ENCODE results near the gene USH1C.

USH1C gene

GRCh38 chr11:17535488-17535887, 8.7 kb downstream of the USH1C start:
- H3K4me3 ChIP-seq: no peak overlapping the region
- TF ChIP-seq FOXP2 (optimal IDR thresholded peaks at IDR 0.05; ENCODE audit: control extremely low read depth, extremely low read length, insufficient read depth) (no peak), POLR2AphosphoS5 (IDR thresholded peaks at IDR 0.05; ENCODE audit: borderline replicate concordance, low read depth, low read length) (no peak), EZH2 (IDR thresholded peaks at IDR 0.05) (no peak)
- no peak for DNase-seq (ENCODE audit: low read depth, low spot score)
- H3K9ac ChIP-seq (ENCODE audit: insufficient read length): no peak overlapping the region
- no peaks in the 10 kb centered on the region for H3K9me3 ChIP-seq (ENCODE audit: low read depth, low read length)
- H3K36me3 ChIP-seq (ENCODE audit: insufficient read depth, low read length): no peaks in the 10 kb centered on the region
- no peak overlapping the region for H3K27ac ChIP-seq

GRCh38 chr11:17533778-17534415, 10.3 kb downstream of the USH1C start:
- H3K36me3 ChIP-seq (ENCODE audit: insufficient read depth, low read length): no peaks in the 10 kb centered on the region
- H3K9me3 ChIP-seq (ENCODE audit: low read depth, low read length): no peaks in the 10 kb centered on the region
- TF ChIP-seq POLR2AphosphoS5 (IDR thresholded peaks at IDR 0.05; ENCODE audit: borderline replicate concordance, low read depth, low read length): no peak
- TF ChIP-seq EZH2 (IDR thresholded peaks at IDR 0.05): no peak
- no peak overlapping the region for H3K9ac ChIP-seq (ENCODE audit: insufficient read length)
- no peak overlapping the region for H3K4me3 ChIP-seq
- no peak for DNase-seq (ENCODE audit: low read depth, low spot score)
- H3K27ac ChIP-seq: no peak overlapping the region

GRCh38 chr11:17533341-17533740, 10.9 kb downstream of the USH1C start:
- no peak for DNase-seq (ENCODE audit: low read depth, low spot score)
- no peak for TF ChIP-seq POLR2AphosphoS5 (IDR thresholded peaks at IDR 0.05; ENCODE audit: borderline replicate concordance, low read depth, low read length)
- no peak for TF ChIP-seq EZH2 (IDR thresholded peaks at IDR 0.05)
- no peak for TF ChIP-seq FOXP2 (optimal IDR thresholded peaks at IDR 0.05; ENCODE audit: control extremely low read depth, extremely low read length, insufficient read depth)
- no peak overlapping the region for H3K27ac ChIP-seq
- no peak overlapping the region for H3K9ac ChIP-seq (ENCODE audit: insufficient read length)
- no peak overlapping the region for H3K4me3 ChIP-seq
- H3K9me3 ChIP-seq (ENCODE audit: low read depth, low read length): no peaks in the 10 kb centered on the region
- no peaks in the 10 kb centered on the region for H3K36me3 ChIP-seq (ENCODE audit: insufficient read depth, low read length)

DNA sequence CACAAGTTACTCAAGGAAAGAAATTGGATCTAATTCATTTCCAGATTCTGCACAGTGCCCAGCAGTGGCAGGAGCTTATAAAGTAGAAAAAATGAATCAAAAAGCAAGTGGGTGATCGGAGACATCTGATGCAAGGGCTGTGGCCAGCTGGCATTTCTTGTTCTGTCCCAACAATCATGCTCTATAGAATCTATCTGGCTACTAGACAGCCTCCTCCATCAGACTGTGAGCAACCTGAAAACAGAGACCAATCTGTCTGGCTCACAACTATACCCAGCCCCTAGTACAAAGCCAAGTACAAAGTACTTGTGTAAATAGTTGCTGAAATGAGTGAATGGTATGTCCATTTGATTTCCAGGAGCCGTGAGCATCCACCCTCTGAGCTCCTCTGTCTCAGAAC, 11.4 kb downstream of the USH1C start:
- no peaks in the 10 kb centered on the region for H3K9me3 ChIP-seq (ENCODE audit: low read depth, low read length)
- H3K4me3 ChIP-seq: no peak overlapping the region
- H3K36me3 ChIP-seq (ENCODE audit: insufficient read depth, low read length): no peaks in the 10 kb centered on the region
- no peak overlapping the region for H3K27ac ChIP-seq
- H3K9ac ChIP-seq (ENCODE audit: insufficient read length): no peak overlapping the region
- no peak for DNase-seq (ENCODE audit: low read depth, low spot score)
- TF ChIP-seq EZH2 (IDR thresholded peaks at IDR 0.05) (no peak), POLR2AphosphoS5 (IDR thresholded peaks at IDR 0.05; ENCODE audit: borderline replicate concordance, low read depth, low read length) (no peak), FOXP2 (optimal IDR thresholded peaks at IDR 0.05; ENCODE audit: control extremely low read depth, extremely low read length, insufficient read depth) (no peak)

- Histone ChIP-seq H3K36me3 (ENCODE audit: insufficient read depth, low read length) (no peaks in the 10 kb centered on the region), H3K9ac (ENCODE audit: insufficient read length) (no peak overlapping the region), H3K27ac (no peak overlapping the region), H3K4me3 (no peak overlapping the region), H3K9me3 (ENCODE audit: low read depth, low read length) (no peaks in the 10 kb centered on the region)
- no peak for DNase-seq (ENCODE audit: low read depth, low spot score)
- TF ChIP-seq EZH2 (IDR thresholded peaks at IDR 0.05): no peak
- no peak for TF ChIP-seq POLR2AphosphoS5 (IDR thresholded peaks at IDR 0.05; ENCODE audit: borderline replicate concordance, low read depth, low read length)
- TF ChIP-seq FOXP2 (optimal IDR thresholded peaks at IDR 0.05; ENCODE audit: control extremely low read depth, extremely low read length, insufficient read depth): no peak
Observed at GRCh38 chr11:17531636-17532113, 12.5 kb downstream of the USH1C start.

DNA sequence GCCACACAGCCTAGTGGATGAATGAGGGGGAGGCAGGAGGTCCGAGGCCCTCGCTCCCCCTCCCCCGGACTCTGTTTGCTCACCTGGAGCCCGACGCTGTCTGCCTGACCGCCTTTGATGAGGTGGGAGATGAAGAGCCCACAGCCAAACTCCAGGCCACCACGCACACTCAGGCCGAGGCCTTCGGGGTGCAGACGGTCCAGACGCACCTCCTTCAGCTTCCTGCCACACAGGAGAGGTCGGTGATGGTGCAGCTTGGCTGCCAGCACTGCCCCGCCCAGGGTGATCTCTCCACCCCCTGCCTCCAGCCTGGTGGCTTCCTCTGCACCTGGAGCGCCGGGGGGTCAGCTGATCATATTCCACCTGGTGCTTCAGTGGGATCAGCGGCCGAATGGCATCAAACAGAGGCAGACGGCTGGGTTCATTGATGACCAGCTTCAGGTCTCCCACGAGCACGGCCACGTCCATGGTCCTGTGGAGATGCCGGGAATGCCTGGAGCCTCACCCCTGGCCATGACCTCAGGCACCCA, 13.1 kb downstream of the USH1C start:
- H3K9ac ChIP-seq (ENCODE audit: insufficient read length): no peak overlapping the region
- no peaks in the 10 kb centered on the region for H3K36me3 ChIP-seq (ENCODE audit: insufficient read depth, low read length)
- TF ChIP-seq FOXP2 (optimal IDR thresholded peaks at IDR 0.05; ENCODE audit: control extremely low read depth, extremely low read length, insufficient read depth) (no peak), POLR2AphosphoS5 (IDR thresholded peaks at IDR 0.05; ENCODE audit: borderline replicate concordance, low read depth, low read length) (no peak), EZH2 (IDR thresholded peaks at IDR 0.05) (no peak)
- no peaks in the 10 kb centered on the region for H3K9me3 ChIP-seq (ENCODE audit: low read depth, low read length)
- H3K4me3 ChIP-seq: no peak overlapping the region
- H3K27ac ChIP-seq: no peak overlapping the region
- no peak for DNase-seq (ENCODE audit: low read depth, low spot score)

GRCh38 chr11:17529844-17530185, 14.4 kb downstream of the USH1C start:
- H3K27ac ChIP-seq: no peak overlapping the region
- TF ChIP-seq FOXP2 (optimal IDR thresholded peaks at IDR 0.05; ENCODE audit: control extremely low read depth, extremely low read length, insufficient read depth) (no peak), POLR2AphosphoS5 (IDR thresholded peaks at IDR 0.05; ENCODE audit: borderline replicate concordance, low read depth, low read length) (no peak), EZH2 (IDR thresholded peaks at IDR 0.05) (no peak)
- no peaks in the 10 kb centered on the region for H3K9me3 ChIP-seq (ENCODE audit: low read depth, low read length)
- H3K9ac ChIP-seq (ENCODE audit: insufficient read length): no peak overlapping the region
- H3K36me3 ChIP-seq (ENCODE audit: insufficient read depth, low read length): no peaks in the 10 kb centered on the region
- no peak for DNase-seq (ENCODE audit: low read depth, low spot score)
- no peak overlapping the region for H3K4me3 ChIP-seq

DNA sequence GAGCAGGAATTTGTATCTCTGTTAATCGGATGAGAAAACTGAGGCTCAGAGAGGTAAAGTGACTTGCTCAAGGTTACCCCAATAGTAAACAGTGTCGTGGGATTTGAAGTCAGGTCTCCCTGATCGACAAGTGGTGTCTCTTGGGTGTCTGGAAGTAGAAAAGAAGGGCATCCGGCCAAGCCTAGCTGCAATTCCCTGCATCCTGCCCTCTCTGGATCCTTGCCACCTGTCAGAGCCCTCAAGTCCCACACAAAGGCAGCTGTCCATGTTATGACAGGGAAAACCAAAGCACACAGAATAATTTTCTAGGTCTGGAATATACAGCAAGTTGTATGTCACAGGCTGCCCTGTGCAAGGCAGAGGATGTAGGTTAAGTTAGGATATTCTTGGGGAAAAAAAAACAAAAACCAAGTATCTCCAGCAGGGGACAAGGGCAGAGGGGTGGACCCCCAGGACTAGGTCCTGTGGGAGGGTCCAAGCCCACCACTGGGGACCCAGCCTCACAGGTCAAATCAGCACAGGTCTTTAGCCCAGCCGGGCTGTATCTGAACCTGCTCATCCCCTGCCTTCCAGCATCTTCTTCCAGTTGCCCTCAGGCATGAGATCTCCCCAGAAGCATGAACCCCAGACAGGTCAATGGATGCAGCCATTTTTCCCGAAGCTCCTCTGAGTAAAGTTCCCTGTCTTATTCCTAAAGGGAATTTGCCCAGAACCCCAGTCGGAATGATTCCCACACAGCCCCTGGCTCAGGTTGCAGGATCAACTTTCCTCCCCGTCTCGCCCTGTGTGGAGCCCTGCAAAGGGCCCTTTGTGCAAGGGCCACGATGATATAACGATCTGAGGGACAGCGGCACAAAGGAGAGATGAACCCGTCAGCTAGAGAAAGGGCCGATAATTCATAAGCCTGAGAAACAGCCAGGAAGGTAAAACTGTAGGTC, 15.0 kb downstream of the USH1C start:
- no peak overlapping the region for H3K9ac ChIP-seq (ENCODE audit: insufficient read length)
- H3K4me3 ChIP-seq: no peak overlapping the region
- DNase-seq (ENCODE audit: low read depth, low spot score): no peak
- no peak overlapping the region for H3K27ac ChIP-seq
- TF ChIP-seq POLR2AphosphoS5 (IDR thresholded peaks at IDR 0.05; ENCODE audit: borderline replicate concordance, low read depth, low read length) (no peak), EZH2 (IDR thresholded peaks at IDR 0.05) (no peak), FOXP2 (optimal IDR thresholded peaks at IDR 0.05; ENCODE audit: control extremely low read depth, extremely low read length, insufficient read depth) (no peak)
- no peaks in the 10 kb centered on the region for H3K9me3 ChIP-seq (ENCODE audit: low read depth, low read length)
- H3K36me3 ChIP-seq (ENCODE audit: insufficient read depth, low read length): no peaks in the 10 kb centered on the region
